HepG2 (cell line): ENCODE results near the gene GDPGP1. TPM values are rescaled to one million over a fixed set of nuclear protein-coding genes. Genes with fewer than 3 reads are reported as not detected.

Experiments used
- AGO1 ChIP-seq: fragments of 200-400 bp; formaldehyde crosslinking; IDR thresholded peaks from 2 replicates; pipeline ENCODE4 v1.6.1; 2017; ENCODE audit warnings: mild to moderate bottlenecking, low read depth, low read length, moderate library complexity; ENCODE audit not compliant: poor library complexity, severe bottlenecking
- ATAD3A ChIP-seq: sonication (generic); formaldehyde crosslinking; IDR thresholded peaks from 2 replicates; pipeline ENCODE4 v1.4.0; 2020; ENCODE audit warnings: missing genetic modification reagents
- DNMT1 ChIP-seq: sonication (generic); formaldehyde crosslinking; IDR thresholded peaks from 2 replicates; pipeline ENCODE4 v1.5.1; 2020; ENCODE audit warnings: mild to moderate bottlenecking, missing genetic modification reagents
- EZH2 ChIP-seq: conservative IDR thresholded peaks from 2 replicates; pipeline ENCODE4 v1.6.1; 2012; ENCODE audit warnings: mild to moderate bottlenecking, low read depth, low read length, moderate library complexity
- FOXA1 ChIP-seq, 2 experiments: fragments of 450-650 bp in 1 of 2; sonication (generic) in 1 of 2; formaldehyde crosslinking in 1 of 2; IDR thresholded peaks; 2 replicates each; pipeline versions ENCODE4 v1.4.0 to v1.6.1; 2016 to 2020; ENCODE audit warnings: missing genetic modification reagents in 1 of 2
- GABPB1 ChIP-seq: IDR thresholded peaks from 2 replicates; pipeline ENCODE4 v1.6.1; 2016; ENCODE audit warnings: mild to moderate bottlenecking, missing genetic modification reagents, moderate library complexity, missing compliant biosample characterization
- KLF6 ChIP-seq: IDR thresholded peaks from 2 replicates; pipeline ENCODE4 v1.8.0; 2016; ENCODE audit warnings: missing biosample characterization, missing genetic modification reagents
- NR1H2 ChIP-seq: sonication (generic); formaldehyde crosslinking; IDR thresholded peaks from 2 replicates; pipeline ENCODE4 v1.8.1; 2022; ENCODE audit warnings: low read depth, missing genetic modification reagents, borderline replicate concordance
- SIX4 ChIP-seq: sonication (generic); formaldehyde crosslinking; IDR thresholded peaks from 2 replicates; pipeline ENCODE4 v1.4.0; 2020; ENCODE audit warnings: missing genetic modification reagents
- STAT5B ChIP-seq: sonication (generic); formaldehyde crosslinking; IDR thresholded peaks from 2 replicates; pipeline ENCODE4 v1.4.0; 2020; ENCODE audit warnings: missing genetic modification reagents
- TFAP4 ChIP-seq: sonication (generic); IDR thresholded peaks from 2 replicates; pipeline ENCODE4 v1.6.1; 2016; ENCODE audit warnings: low read depth, borderline replicate concordance
- THAP11 ChIP-seq: IDR thresholded peaks from 2 replicates; pipeline ENCODE4 v1.6.1; 2016; ENCODE audit warnings: missing biosample characterization, missing genetic modification reagents
- ZNF326 ChIP-seq: sonication (generic); formaldehyde crosslinking; IDR thresholded peaks from 2 replicates; pipeline ENCODE4 v1.4.0; 2020; ENCODE audit warnings: missing genetic modification reagents, borderline replicate concordance
- ZNF496 ChIP-seq: sonication (generic); formaldehyde crosslinking; IDR thresholded peaks from 2 replicates; pipeline ENCODE4 v1.8.1; 2023; ENCODE audit warnings: mild to moderate bottlenecking, moderate library complexity, missing genetic modification reagents; ENCODE audit not compliant: insufficient replicate concordance
- ZNF660 ChIP-seq: sonication (generic); formaldehyde crosslinking; IDR thresholded peaks from 2 replicates; pipeline ENCODE4 v1.5.1; 2020; ENCODE audit warnings: mild to moderate bottlenecking, low read depth, missing genetic modification reagents, borderline replicate concordance
- ZNF782 ChIP-seq: sonication (generic); formaldehyde crosslinking; IDR thresholded peaks from 2 replicates; pipeline ENCODE4 v1.4.0; 2020; ENCODE audit warnings: missing genetic modification reagents, mild to moderate bottlenecking, borderline replicate concordance
- ZNF841 ChIP-seq: sonication (generic); formaldehyde crosslinking; IDR thresholded peaks from 2 replicates; pipeline ENCODE4 v1.8.1; 2023; ENCODE audit warnings: missing genetic modification reagents, borderline replicate concordance
- polyA plus RNA-seq, 8 experiments: library from polyadenylated mRNA; depleted of rRNA in 3 of 8; stranded (reverse) in 7 of 8; unstranded in 1 of 8; fragments of >200 nt; fragmentation: Illumina TruSeq in 4 of 8; extraction: Trizol in 4 of 8; gene quantifications; 2 replicates each; pipeline versions ENCODE4 v1.2.1 to v1.2.3, GENCODE V29; 2011 to 2016; ENCODE audit warnings: low read depth in 4 of 8, missing spikeins in 1 of 8, mixed read lengths in 1 of 8; ENCODE audit not compliant: insufficient read depth in 1 of 8
- total RNA-seq, 5 experiments: library from RNA; depleted of rRNA; stranded (reverse); fragments of >200 nt; fragmentation: Illumina TruSeq; extraction: Trizol; gene quantifications; 2 replicates each; pipeline ENCODE4 v1.2.3, GENCODE V29; 2016; ENCODE audit warnings: low read depth in 1 of 5
- TF ChIP-seq, protein P1 (sequence below): sonication (generic); formaldehyde crosslinking; IDR thresholded peaks from 2 replicates; pipeline ENCODE4 v1.4.0; 2020; ENCODE audit warnings: missing genetic modification reagents
- TF ChIP-seq, protein P2 (sequence below): sonication (generic); formaldehyde crosslinking; IDR thresholded peaks from 2 replicates; pipeline ENCODE4 v1.8.0; 2022; ENCODE audit warnings: missing genetic modification reagents, mild to moderate bottlenecking, moderate library complexity, borderline replicate concordance
- TF ChIP-seq, protein P3 (sequence below): sonication (generic); formaldehyde crosslinking; IDR thresholded peaks from 2 replicates; pipeline ENCODE4 v1.4.0; 2020; ENCODE audit warnings: mild to moderate bottlenecking, low read depth, missing genetic modification reagents
- TF ChIP-seq, protein P4 (sequence below): sonication (generic); formaldehyde crosslinking; IDR thresholded peaks from 2 replicates; pipeline ENCODE4 v1.4.0; 2020; ENCODE audit warnings: mild to moderate bottlenecking, missing genetic modification reagents

Gene GDPGP1
- total and polyA plus RNA-seq, 2 of the 13 experiments (the other 11 are each of a cell fraction or from before 2014, with no cell fraction given): 1.5 to 4.3 TPM

DNA sequence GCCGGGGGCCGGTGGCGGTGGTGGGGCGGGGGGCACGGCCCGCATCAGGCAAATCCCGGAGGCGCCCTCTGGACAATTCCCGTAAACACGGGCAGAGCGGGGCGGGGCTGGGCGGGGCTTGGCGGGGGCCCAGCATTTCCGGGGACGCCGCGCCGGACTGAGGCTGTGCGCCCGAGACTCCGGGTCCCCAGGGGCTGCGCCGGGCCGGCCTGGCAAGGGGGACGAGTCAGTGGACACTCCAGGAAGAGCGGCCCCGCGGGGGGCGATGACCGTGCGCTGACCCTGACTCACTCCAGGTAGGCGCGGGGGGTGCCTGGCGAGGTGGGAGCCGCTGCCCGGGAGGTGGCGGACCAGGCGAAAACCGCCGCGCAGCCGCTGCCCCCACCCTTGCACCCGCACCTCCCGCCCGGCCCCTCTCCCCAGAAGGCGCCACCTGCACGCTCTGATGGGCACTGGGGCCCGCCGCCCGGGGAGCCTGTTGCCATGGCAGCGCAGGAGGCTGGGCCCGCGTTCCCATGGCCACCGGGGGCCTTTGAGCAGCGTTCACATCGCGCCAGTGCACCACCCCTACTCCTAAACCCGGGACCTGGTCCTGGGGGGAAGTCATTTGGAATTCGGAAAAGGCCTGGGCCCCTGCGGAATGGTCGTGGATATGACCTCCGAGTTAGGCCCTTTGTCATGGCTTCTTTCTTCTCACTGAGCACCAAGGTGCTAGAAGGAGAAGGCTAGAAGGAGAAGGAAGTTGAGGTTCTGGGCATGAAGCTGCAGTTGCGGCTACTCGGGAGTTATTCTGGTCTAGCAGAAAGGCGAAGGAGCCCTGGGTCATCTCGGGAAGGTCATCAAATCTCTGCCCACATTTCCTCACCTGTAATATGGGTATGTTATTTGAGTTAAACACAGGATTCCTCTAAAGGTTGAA is 49.0 kb upstream of the GDPGP1 start (continued):
- TF ChIP-seq KLF6 (CRISPR knock-in tag) (peak; percentile 82), ZNF841 (CRISPR knock-in tag) (no peak), STAT5B (CRISPR knock-in tag) (no peak), FOXA1 (IDR thresholded peaks at IDR 0.05) (no peak), FOXA1 (CRISPR knock-in tag; IDR thresholded peaks at IDR 0.05) (no peak; the same call in 1 of the 2 replicates), ZNF326 (CRISPR knock-in tag) (no peak), TFAP4 (peak; percentile 7; the same call in 1 of the 2 replicates), ZNF782 (no peak), ZNF496 (CRISPR knock-in tag) (no peak), ZNF660 (CRISPR knock-in tag) (no peak), THAP11 (CRISPR knock-in tag) (peak; percentile 48; the same call in 1 of the 2 replicates), GABPB1 (CRISPR knock-in tag) (peak; percentile 93), SIX4 (CRISPR knock-in tag) (no peak), EZH2 (no peak), DNMT1 (CRISPR knock-in tag) (no peak), ATAD3A (CRISPR knock-in tag) (no peak), AGO1 (no peak), NR1H2 (no peak)
- TF ChIP-seq, protein P1, sequence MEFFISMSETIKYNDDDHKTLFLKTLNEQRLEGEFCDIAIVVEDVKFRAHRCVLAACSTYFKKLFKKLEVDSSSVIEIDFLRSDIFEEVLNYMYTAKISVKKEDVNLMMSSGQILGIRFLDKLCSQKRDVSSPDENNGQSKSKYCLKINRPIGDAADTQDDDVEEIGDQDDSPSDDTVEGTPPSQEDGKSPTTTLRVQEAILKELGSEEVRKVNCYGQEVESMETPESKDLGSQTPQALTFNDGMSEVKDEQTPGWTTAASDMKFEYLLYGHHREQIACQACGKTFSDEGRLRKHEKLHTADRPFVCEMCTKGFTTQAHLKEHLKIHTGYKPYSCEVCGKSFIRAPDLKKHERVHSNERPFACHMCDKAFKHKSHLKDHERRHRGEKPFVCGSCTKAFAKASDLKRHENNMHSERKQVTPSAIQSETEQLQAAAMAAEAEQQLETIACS (CRISPR knock-in tag): no peak
- TF ChIP-seq, protein P2, sequence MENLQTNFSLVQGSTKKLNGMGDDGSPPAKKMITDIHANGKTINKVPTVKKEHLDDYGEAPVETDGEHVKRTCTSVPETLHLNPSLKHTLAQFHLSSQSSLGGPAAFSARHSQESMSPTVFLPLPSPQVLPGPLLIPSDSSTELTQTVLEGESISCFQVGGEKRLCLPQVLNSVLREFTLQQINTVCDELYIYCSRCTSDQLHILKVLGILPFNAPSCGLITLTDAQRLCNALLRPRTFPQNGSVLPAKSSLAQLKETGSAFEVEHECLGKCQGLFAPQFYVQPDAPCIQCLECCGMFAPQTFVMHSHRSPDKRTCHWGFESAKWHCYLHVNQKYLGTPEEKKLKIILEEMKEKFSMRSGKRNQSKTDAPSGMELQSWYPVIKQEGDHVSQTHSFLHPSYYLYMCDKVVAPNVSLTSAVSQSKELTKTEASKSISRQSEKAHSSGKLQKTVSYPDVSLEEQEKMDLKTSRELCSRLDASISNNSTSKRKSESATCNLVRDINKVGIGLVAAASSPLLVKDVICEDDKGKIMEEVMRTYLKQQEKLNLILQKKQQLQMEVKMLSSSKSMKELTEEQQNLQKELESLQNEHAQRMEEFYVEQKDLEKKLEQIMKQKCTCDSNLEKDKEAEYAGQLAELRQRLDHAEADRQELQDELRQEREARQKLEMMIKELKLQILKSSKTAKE: peak; percentile 48; the same call in 1 of the 2 replicates
- TF ChIP-seq, protein P3, sequence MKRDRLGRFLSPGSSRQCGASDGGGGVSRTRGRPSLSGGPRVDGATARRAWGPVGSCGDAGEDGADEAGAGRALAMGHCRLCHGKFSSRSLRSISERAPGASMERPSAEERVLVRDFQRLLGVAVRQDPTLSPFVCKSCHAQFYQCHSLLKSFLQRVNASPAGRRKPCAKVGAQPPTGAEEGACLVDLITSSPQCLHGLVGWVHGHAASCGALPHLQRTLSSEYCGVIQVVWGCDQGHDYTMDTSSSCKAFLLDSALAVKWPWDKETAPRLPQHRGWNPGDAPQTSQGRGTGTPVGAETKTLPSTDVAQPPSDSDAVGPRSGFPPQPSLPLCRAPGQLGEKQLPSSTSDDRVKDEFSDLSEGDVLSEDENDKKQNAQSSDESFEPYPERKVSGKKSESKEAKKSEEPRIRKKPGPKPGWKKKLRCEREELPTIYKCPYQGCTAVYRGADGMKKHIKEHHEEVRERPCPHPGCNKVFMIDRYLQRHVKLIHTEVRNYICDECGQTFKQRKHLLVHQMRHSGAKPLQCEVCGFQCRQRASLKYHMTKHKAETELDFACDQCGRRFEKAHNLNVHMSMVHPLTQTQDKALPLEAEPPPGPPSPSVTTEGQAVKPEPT (CRISPR knock-in tag): no peak
- TF ChIP-seq, protein P4, sequence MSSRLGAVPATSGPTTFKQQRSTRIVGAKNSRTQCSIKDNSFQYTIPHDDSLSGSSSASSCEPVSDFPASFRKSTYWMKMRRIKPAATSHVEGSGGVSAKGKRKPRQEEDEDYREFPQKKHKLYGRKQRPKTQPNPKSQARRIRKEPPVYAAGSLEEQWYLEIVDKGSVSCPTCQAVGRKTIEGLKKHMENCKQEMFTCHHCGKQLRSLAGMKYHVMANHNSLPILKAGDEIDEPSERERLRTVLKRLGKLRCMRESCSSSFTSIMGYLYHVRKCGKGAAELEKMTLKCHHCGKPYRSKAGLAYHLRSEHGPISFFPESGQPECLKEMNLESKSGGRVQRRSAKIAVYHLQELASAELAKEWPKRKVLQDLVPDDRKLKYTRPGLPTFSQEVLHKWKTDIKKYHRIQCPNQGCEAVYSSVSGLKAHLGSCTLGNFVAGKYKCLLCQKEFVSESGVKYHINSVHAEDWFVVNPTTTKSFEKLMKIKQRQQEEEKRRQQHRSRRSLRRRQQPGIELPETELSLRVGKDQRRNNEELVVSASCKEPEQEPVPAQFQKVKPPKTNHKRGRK (CRISPR knock-in tag): no peak
